ENCODE measurements around the gene MAP1LC3B.
A peak's percentile ranks its signal among the peaks of the same experiment; 100 is the strongest.
"Not testable (repeated sequence)": the region's sequence is repeated elsewhere in the genome, so short reads cannot be mapped to it uniquely, and the experiment has no call there.

MAP1LC3B gene

GRCh38 chr16:87383505-87384161 is 8.5 kb upstream of the MAP1LC3B start, which contains the start of gene FBXO31:
FBXO31 (minus strand) TSS chr16:87383776; CDS start chr16:87383744, 32 bp downstream.
- peak; percentile 87 to 100 (median 94) for DNase-seq

DNA sequence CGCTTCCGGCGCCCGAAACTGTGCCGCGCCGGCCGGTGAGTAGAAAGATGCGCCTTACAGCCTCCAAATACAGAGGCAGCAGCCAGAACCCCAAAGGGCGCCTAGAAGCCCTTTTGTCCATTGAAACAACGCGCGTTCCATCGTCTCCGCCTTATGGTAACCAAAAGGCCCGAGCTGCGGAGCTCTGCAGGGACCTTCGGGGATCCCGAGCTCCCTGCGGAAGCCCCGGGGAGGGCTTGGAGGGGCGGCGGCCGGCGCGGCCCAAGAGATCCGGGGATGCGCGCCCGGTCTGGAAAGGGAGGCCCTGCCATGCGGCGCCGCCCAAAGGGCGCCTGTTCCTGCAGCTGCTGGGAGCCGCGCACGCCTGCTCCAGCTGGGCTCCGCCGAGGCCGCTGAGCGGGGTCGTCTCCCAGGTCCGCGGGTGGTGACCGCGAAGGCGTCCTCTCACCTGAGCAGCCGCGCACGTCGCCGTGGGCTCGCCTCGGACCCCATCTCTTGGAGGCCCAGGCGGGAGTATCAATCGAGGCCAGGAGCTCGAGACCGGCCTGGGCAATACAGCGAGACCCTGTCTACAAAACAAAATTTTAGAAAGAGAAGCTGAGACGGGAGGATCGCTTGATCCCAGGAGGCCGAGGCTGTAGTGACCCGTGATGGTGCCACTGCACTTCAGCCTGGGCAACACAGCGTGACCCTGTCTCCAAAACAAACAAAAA is 7.8 kb upstream of the MAP1LC3B start:
- peak in 1 of 4 experiments; percentile 59 for DNase-seq

GRCh38 chr16:87384875-87385167 is 7.3 kb upstream of the MAP1LC3B start:
- DNase-seq: not testable (repeated sequence)

DNA sequence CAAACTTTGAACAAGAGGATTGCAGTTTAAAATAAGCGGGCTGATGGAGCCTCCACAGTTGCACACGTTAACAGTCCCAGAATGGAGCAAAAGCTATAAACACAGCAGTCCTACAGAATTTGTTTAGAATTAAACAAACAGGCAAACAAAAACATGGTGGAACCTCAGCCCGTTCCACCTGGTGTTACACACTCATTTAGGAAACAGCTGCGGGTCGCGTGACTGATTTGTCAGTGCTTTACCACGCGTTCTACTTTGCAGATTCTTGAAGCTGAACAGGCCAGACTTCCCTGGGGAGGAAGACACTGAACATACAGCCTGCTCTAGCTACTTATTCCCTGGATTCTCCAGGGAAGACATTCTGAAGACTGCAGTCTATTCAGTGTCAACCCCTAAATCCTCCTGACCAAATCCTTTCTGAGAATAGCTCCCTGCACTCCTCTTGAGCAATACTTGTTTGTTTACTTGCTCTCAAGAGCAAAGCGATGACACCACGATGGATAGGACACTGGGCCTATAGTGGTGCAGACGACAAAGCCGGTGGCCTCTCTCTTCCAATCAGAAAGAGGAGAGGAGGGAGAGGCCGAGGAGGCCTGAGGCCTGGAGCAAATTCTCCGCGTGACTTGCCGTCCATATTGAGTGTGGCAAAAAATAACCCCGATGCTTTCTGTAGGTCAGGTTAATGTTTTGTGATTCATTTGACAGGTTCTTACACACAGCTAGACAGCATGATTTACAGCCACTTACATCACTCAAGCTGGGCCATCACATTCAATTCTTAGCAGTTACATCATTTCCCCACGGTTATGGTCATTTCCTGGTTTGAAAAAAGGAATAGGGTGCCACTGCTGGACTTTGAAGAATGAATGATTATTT is 4.0 kb upstream of the MAP1LC3B start:
- DNase-seq: peak; percentile 42 to 71 (median 61)

DNA sequence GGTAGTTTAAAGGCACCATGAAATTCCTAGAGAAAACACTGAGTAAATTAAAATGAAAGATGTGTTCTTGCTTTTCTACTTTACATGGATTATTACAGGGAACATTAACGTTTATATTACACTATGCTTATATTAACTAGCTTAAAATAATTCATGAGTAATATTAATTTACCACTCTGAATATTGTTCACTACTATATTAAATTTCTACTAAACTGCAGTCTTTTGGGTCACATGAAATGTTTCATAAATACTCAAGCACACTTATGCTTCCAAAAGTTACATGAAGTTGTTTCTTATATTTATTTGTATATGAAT is 3.4 kb upstream of the MAP1LC3B start:
- DNase-seq: no peak

DNA sequence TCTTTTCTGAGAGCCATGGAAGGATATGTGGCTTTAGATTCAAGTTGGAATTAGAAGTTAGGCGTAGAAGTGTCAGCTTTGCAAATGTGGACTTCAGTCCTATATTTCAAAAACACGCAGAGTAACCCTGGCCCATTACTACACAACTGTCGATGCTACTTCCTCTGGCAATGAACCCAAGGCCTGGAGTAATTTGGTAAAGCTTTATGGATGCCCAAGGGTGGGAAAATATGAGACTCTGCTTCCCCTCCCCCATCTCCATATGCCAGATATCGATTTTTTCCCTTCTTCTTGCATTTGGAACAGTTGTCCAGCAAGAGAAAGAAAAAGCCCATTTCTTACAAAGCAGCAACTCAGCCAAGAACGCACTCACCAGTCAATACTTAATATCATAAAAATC is 2.9 kb upstream of the MAP1LC3B start:
- no peak for DNase-seq

DNA sequence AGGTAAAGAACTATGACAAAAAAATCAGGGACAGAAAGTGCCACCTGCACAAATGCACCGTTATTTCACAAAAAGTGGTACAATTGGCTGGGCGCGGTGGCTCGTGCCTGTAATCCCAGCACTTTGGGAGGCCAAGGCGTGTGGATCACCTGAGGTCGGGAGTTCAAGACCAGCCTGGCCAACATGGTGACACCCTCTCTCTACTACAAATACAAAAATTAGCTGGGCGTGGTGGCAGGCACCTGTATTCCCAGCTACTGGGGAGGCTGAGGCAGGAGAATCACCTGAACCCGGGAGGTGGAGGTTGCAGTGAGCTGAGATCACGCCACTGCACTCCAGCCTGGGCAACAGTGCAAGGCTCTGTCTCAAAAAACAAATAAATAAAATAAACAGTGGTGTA is 2.2 kb upstream of the MAP1LC3B start:
- DNase-seq: not testable (repeated sequence)

DNA sequence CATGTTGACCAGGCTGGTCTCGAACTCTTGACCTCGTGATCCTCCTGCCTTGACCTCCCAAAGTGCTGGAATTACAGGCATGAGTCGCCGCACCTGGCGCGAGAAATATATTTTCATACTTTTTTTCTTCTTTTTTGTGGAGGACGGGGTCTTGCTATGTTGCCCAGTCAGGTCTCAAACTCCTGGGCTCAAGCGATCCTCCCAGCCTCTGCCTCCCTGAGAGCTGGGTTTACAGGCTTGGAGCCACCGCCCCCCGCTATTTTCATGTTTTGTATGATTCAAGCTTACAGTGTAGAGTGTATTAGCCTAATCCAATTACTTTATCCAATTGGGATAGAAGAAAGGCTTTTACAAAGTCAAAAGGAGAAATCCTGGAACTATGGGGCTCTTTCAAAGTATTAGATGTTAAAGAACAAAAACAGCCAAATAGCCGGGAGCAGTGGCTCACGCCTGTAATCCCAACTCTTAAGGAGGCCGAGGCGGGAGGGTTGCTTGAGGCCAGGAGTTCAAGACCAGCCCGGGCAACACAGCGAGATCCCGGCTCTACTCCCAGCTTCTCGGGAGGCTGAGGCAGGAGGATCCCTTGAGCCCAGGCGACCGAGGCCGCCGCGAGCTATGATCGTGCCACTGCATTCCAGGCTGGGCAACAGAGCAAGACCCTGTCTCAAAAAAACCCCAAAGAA is 1.4 kb upstream of the MAP1LC3B start:
- DNase-seq: no peak

GRCh38 chr16:87391324-87391949 is 699 bp upstream of the MAP1LC3B start:
- DNase-seq: no peak

GRCh38 chr16:87392821-87393679 is 914 bp downstream of the MAP1LC3B start:
- peak in 2 of 4 experiments; percentile 16 to 38 for DNase-seq

DNA sequence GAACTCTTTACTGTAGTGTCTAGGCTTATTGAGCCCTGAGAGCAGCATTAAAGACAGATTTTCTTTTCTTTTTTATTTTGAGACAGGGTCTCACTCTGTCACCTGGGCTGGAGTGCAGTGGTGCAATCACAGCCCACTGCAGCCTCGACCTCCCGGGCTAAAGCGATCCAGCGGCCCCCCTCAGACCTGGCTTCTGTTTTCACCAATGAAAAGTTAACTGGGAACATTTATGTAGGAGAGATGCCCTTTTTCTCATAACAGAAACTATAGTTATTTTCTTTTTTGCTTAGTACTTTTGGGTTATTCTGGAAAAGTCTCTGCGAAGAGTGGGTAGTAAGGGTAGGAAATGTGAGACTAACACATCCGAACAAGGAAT is 1.5 kb downstream of the MAP1LC3B start:
- DNase-seq: no peak

GRCh38 chr16:87395181-87395842 is 3.2 kb downstream of the MAP1LC3B start:
- DNase-seq: no peak

DNA sequence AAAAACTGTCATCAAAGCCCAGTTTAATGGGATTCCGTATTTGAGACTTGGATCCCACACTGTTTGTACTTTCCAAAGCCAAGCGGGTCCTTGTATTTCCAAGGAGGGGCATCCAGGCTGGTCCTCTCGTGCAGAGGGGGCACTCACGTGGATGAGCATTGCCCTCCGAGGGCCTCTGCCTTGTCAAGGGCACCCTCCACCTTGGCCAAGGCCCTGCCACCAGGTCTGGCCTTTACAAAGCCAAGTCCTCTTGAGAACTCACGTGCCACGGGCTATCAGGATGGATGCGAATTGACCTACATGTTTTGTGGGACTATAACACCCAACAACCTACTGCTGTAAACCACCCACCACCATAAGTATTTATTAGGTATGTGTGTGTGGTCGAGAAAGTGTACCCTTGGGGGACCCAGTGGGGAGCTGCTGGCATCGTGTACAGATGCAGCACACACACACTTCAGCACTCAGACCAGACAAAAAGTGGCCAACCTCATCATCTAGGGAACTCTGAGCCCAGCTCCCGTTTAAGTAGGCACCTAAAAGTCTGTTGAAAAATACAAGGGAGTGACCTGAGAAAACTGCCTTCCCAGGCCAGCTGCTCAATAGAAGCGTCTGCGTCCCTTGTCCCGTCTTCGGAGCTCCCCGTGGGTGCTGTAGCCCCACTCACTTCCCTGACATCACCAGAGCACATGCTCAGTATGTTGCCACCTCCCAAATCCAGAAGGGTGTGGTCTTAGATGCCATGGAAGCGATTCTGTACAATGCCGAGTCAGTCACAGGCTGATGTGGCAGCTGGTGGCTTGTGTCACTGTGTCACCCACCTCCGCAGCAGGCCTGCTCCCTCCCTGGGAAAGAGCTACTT is 12.9 kb downstream of the MAP1LC3B start:
- no peak for DNase-seq

DNA sequence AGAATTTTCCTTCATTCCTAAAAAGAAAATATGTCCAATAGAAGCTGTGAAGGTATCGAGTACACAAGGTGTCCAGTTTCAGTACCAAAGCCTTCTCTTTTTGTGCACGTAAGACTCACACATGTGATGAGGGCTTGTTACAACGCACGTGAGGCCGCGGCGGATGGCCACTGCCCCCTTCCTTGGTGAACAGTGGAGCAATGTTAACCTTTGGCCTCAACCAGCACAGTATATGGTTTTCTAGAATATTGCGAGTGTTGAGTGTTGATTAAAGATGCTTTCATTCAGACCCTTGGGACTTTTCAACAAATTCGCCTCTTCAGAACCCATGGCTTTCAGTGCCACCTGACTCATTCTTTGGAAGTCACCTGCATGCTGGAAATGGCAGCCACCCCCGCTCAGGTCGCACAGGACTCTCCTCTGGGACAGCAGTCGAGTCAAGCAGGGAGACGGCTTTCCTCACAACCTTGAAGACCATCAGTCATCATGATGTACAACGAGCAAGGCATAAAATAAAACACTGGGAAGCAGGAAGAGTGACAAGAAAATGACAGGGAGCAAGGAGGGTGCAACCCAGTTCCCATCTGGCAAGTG is 14.5 kb downstream of the MAP1LC3B start:
- no peak for DNase-seq

DNA sequence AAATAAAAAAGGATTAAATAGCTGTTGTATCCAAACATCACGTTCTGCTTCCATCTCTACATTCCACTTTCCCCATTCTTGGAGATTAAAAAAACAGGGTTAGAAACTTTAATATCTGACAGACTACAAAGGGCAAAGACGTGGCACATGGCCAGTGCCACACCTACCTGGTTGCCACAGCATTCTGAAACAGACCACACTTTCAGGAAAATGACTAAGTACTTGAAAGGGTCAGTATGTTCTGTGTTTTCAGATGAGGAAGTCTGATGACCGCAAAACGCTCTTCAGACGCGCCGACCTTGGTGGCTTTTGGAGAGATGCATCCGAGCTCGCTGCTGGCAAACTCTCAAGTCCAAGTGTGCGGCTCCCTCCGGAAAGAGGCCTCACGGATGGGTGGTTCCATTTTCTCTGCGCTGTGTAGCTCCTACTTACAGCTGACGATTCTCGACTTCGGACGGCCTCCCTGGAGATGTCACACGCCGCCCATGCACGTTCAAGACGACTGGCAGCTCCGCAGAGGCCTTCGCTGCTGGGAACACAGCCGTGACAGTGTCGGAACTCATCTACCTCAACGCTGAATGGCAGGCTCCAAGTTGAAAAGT is 15.5 kb downstream of the MAP1LC3B start:
- DNase-seq: no peak

DNA sequence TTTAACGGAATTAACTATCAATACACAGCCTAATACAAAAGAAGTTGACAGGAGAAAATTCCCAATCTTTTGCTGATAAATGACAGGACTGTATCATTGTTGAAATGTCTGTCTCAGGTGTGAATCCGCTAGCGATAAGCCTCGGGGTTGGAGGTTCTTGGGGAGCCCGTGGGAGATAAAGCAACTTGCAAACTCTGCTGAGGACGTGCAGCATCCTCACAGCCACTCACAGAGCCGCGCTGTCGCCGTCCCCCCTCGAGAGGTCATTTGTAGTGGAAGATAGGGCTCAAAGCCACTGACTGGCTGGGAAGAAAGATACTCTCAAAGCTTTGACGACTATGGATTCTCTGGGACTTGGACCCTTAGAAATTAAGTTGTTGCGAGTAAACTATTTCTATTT is 17.0 kb downstream of the MAP1LC3B start:
- DNase-seq: no peak

DNA sequence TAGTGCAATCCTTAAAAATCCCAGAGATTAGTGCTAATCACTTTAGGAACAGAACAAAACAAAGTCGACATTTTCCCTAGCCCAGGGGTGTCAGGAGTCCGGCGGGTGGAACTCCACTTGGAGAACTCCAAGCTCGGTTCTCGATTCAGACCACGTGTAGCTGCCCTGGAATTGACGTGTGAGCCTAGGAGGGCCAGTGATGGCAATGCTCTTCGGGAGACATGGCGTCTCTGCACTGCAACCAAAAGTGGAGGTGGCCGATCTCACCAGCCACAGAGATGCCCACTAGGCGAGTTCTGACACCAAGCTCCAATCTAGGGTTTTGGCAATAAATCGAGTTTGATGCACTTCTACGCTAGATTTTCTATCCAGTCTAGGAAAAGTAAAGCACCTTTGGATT is 17.6 kb downstream of the MAP1LC3B start:
- no peak for DNase-seq

DNA sequence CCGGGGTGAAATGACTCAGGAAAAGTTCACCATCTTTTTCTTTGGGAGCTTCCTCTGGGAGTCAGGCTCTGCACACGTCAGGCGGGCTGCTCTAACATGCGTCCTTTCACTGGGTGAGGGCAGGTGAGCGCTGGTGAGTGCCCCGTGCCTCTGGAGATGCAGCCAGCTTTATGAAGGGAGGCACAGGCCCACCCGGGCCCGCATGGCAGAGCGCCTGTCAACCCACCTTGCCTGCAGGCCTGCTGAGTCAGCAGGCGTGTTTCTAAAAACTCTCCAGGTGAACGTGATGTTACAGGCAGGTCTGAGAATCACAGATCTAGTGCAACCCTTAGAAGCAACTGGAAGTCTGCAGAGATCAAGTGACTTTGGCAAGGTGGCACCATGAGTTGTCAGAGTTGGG is 18.4 kb downstream of the MAP1LC3B start:
- no peak for DNase-seq

- no peak for DNase-seq
Measured at GRCh38 chr16:87410968-87411367, 18.8 kb downstream of the MAP1LC3B start.

Data from activated naive CD4-positive, alpha-beta T cell (primary cell).